Measurements from ENCODE around the gene LRRC8E.

The LRRC8E gene

GRCh38 chr19:7866399-7867091 lies 21.8 kb upstream of the LRRC8E start:
- TF ChIP-seq REST (IDR thresholded peaks at IDR 0.05; ENCODE audit: insufficient read depth in 1 of 2, low read depth in 2 of 2, low read length in 2 of 2) (no peak), POLR2AphosphoS5 (IDR thresholded peaks at IDR 0.05; ENCODE audit: low read depth, low read length) (no peak), SIN3A (IDR thresholded peaks at IDR 0.05; ENCODE audit: borderline replicate concordance, insufficient read depth, low read length) (no peak), FOXP2 (optimal IDR thresholded peaks at IDR 0.05; ENCODE audit: borderline replicate concordance, extremely low read depth, extremely low read length, insufficient read depth) (no peak), TAF1 (IDR thresholded peaks at IDR 0.05; ENCODE audit: borderline replicate concordance, insufficient read depth, low read length) (no peak)

GRCh38 chr19:7867092-7867844 lies 21.0 kb upstream of the LRRC8E start:
- TF ChIP-seq SIN3A (IDR thresholded peaks at IDR 0.05; ENCODE audit: borderline replicate concordance, insufficient read depth, low read length) (no peak), REST (IDR thresholded peaks at IDR 0.05; ENCODE audit: insufficient read depth in 1 of 2, low read depth in 2 of 2, low read length in 2 of 2) (no peak), TAF1 (IDR thresholded peaks at IDR 0.05; ENCODE audit: borderline replicate concordance, insufficient read depth, low read length) (no peak), FOXP2 (optimal IDR thresholded peaks at IDR 0.05; ENCODE audit: borderline replicate concordance, extremely low read depth, extremely low read length, insufficient read depth) (no peak), POLR2AphosphoS5 (IDR thresholded peaks at IDR 0.05; ENCODE audit: low read depth, low read length) (no peak)

DNA sequence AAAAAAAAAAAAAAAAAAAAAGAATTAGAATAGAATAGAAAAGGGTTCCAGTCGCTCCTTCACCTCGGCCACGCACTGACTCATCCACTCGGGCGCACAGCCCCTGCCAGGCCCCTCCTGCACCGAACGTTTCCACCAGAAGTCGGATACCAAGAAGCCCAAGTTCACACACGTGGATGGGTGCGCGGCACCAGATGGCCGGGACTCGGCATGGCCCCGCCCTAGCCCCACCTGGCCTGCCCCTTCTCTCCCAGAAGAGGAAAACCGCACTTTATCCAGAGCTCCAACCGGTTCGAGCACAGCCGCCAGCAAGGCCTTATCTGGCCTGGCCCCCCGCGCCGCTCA lies 20.0 kb upstream of the LRRC8E start:
- TF ChIP-seq REST (IDR thresholded peaks at IDR 0.05; ENCODE audit: insufficient read depth in 1 of 2, low read depth in 2 of 2, low read length in 2 of 2) (no peak), SIN3A (IDR thresholded peaks at IDR 0.05; ENCODE audit: borderline replicate concordance, insufficient read depth, low read length) (no peak), TAF1 (IDR thresholded peaks at IDR 0.05; ENCODE audit: borderline replicate concordance, insufficient read depth, low read length) (no peak), POLR2AphosphoS5 (IDR thresholded peaks at IDR 0.05; ENCODE audit: low read depth, low read length) (no peak), FOXP2 (optimal IDR thresholded peaks at IDR 0.05; ENCODE audit: borderline replicate concordance, extremely low read depth, extremely low read length, insufficient read depth) (no peak)

- TF ChIP-seq TAF1 (IDR thresholded peaks at IDR 0.05; ENCODE audit: borderline replicate concordance, insufficient read depth, low read length) (no peak), FOXP2 (optimal IDR thresholded peaks at IDR 0.05; ENCODE audit: borderline replicate concordance, extremely low read depth, extremely low read length, insufficient read depth) (peak; percentile 88)
Measured at GRCh38 chr19:7868671-7869452, 19.4 kb upstream of the LRRC8E start.

GRCh38 chr19:7869453-7869909 lies 18.8 kb upstream of the LRRC8E start:
- TF ChIP-seq FOXP2 (optimal IDR thresholded peaks at IDR 0.05; ENCODE audit: borderline replicate concordance, extremely low read depth, extremely low read length, insufficient read depth) (peak; percentile 4), SIN3A (IDR thresholded peaks at IDR 0.05; ENCODE audit: borderline replicate concordance, insufficient read depth, low read length) (0 out of 2 replicates have a peak, but pooled peaks have one; percentile 29), POLR2AphosphoS5 (IDR thresholded peaks at IDR 0.05; ENCODE audit: low read depth, low read length) (no peak)

Data from PFSK-1 (cell line).